Measurements from ENCODE around the gene TPI1. TPM values are rescaled to one million over a fixed set of nuclear protein-coding genes. Genes with fewer than 3 reads are reported as not detected.

The TPI1 gene
- total RNA-seq (100 to 1,000 TPM; 136 to 443 (median 295) TPM), polyA plus RNA-seq (100 to 1,000 TPM; 267 to 594 TPM)
- long read RNA-seq, donor 1, transcript TPI1-201 (7 exons, 1,763 nt), result major isoform, 1,730 of 1,878 reads
- long read RNA-seq, donor 1, partial matches to known transcripts, result 20 of 1,878 reads
- long read RNA-seq, donor 1, other reads (novel, unspliced or antisense), result 125 of 1,878 reads
- long read RNA-seq, donor 2, transcript TPI1-201 (7 exons, 1,763 nt), result major isoform, 363 of 423 reads
- long read RNA-seq, donor 2, partial matches to known transcripts, result 40 of 423 reads
- long read RNA-seq, donor 2, other reads (novel, unspliced or antisense), result 19 of 423 reads
- long read RNA-seq, donor 3, transcript TPI1-201 (7 exons, 1,763 nt), result major isoform, 622 of 650 reads
- long read RNA-seq, donor 3, partial matches to known transcripts, result 11 of 650 reads
- long read RNA-seq, donor 3, other reads (novel, unspliced or antisense), result 16 of 650 reads

DNA sequence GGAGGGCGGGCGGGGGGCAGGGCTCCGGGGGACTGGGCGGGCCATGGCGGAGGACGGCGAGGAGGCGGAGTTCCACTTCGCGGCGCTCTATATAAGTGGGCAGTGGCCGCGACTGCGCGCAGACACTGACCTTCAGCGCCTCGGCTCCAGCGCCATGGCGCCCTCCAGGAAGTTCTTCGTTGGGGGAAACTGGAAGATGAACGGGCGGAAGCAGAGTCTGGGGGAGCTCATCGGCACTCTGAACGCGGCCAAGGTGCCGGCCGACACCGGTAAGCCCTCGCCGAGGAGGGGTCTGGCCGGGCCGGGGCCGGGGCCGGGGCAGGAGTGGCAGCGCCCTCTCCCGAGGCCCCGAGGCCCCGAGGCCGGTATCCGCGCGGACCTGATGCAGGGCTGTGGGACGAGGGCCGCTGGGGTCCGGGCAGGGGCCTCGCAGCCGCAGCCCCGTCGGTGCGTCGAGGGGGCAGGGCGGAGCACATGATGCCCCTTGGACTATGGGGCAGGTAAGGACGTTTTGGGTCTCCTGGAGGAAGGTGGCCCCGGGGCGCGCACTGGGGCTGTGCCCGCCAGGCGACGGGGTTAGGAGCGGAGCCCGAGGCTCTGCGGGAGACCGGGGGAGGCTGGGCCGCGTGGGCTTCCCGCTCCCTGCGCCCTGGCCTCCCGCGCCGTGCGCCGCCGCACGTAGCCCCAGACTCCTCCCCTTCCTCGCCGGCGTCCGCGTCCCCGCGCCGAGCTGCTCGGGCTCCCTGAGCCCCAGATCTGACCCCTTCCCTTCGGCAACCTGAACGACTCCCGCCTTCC, at the start of gene TPI1:
Gene TPI1 (plus strand): TSS at position 119 of the 798 bp plus-strand sequence. CDS start 36 bp downstream, at position 155.
- H3K4me1 ChIP-seq (ENCODE audit: insufficient read depth), result no peaks in the 10 kb centered on the region
- intact Hi-C loops (cut with DNase I), result loop anchor here (5.0 to 10.0 kb wide), 2 partner anchors 97 to 100 kb away; no protein-coding TSS in a partner anchor
- no peaks in the 10 kb centered on the region for H3K36me3 ChIP-seq
- peak; percentile 87 to 91 (median 89) for DNase-seq
- H3K27me3 ChIP-seq, result no peaks in the 10 kb centered on the region
- peak within 1 kb of the TSS; percentile 73 to 90 for H3K27ac ChIP-seq
- peak; percentile 95 for TF ChIP-seq POLR2A (IDR thresholded peaks at IDR 0.05)
- TF ChIP-seq, protein P1, sequence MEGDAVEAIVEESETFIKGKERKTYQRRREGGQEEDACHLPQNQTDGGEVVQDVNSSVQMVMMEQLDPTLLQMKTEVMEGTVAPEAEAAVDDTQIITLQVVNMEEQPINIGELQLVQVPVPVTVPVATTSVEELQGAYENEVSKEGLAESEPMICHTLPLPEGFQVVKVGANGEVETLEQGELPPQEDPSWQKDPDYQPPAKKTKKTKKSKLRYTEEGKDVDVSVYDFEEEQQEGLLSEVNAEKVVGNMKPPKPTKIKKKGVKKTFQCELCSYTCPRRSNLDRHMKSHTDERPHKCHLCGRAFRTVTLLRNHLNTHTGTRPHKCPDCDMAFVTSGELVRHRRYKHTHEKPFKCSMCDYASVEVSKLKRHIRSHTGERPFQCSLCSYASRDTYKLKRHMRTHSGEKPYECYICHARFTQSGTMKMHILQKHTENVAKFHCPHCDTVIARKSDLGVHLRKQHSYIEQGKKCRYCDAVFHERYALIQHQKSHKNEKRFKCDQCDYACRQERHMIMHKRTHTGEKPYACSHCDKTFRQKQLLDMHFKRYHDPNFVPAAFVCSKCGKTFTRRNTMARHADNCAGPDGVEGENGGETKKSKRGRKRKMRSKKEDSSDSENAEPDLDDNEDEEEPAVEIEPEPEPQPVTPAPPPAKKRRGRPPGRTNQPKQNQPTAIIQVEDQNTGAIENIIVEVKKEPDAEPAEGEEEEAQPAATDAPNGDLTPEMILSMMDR (IDR thresholded peaks at IDR 0.05), result no peak
- no peaks in the 10 kb centered on the region for H3K9me3 ChIP-seq
- WGBS, 3 donors, result 0% methylated on average over 58 to 86 of the region's 86 CpGs
- H3K4me3 ChIP-seq, result peak within 1 kb of the TSS; percentile 83

DNA sequence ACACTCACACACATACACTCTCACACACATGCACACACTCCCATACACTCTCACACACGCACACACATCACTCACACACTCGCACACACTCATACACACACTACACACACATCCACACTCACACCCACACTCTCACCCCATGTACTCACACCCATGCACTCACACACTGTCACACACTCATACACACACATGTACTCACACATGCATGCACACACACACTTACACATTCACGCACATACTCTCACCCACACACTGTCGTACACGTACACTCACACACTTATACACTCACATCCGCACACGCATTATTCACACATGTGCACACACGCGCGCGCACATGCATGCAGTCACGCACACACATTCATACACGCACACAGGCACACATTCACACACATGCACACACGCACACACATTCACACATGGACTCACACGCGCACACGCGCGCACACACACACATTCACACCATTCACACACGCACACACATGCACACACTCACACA, 49.6 kb upstream of the TPI1 start:
- intact Hi-C loops (cut with DNase I), result no loop called here
- H3K4me1 ChIP-seq (ENCODE audit: insufficient read depth), result peaks cover 6% of the 10 kb centered on the region
- WGBS, 3 donors, result 77 to 81% (median 79%) methylated on average over 20 of the region's 20 CpGs
- no peaks in the 10 kb centered on the region for H3K27me3 ChIP-seq
- H3K27ac ChIP-seq, result no peak overlapping the region
- H3K9me3 ChIP-seq, result no peaks in the 10 kb centered on the region
- DNase-seq, result no peak
- no peaks in the 10 kb centered on the region for H3K36me3 ChIP-seq
- H3K4me3 ChIP-seq, result no peak overlapping the region
- TF ChIP-seq, protein P1 (IDR thresholded peaks at IDR 0.05), result no peak
- TF ChIP-seq POLR2A (IDR thresholded peaks at IDR 0.05) (no peak), EP300 (IDR thresholded peaks at IDR 0.05) (no peak)

DNA sequence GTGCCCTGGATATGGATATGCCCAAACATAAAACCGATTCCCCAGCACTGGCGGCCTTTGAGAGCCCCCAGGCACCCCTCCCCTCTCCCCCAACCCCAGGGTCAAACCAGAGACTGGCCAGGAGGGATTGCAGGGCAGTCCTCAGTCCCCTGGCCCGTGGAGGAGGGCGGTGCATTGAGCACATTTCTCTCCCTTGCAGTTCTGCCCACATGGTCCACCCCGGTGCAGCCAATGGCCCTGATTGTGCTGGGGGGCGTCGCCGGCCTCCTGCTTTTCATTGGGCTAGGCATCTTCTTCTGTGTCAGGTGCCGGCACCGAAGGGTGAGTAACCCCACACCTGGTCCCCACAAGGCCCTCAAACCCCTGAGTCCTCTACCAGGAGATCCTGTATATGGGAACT, 49.1 kb upstream of the TPI1 start:
- peak in 3 of 5 donors; percentile 52 to 72 (median 63) for DNase-seq
- Histone ChIP-seq H3K4me1 (ENCODE audit: insufficient read depth) (peaks cover 6% of the 10 kb centered on the region), H3K36me3 (no peaks in the 10 kb centered on the region), H3K9me3 (no peaks in the 10 kb centered on the region), H3K27ac (peak overlapping the region in 1 of 2 donors; percentile 59), H3K27me3 (no peaks in the 10 kb centered on the region), H3K4me3 (no peak overlapping the region)
- intact Hi-C loops (cut with DNase I), result no loop called here
- 25 to 35% (median 26%) methylated on average over 10 of the region's 10 CpGs for WGBS, 3 donors
- TF ChIP-seq POLR2A (IDR thresholded peaks at IDR 0.05), result no peak
- TF ChIP-seq, protein P1 (IDR thresholded peaks at IDR 0.05), result no peak
- no peak for TF ChIP-seq EP300 (IDR thresholded peaks at IDR 0.05)

DNA sequence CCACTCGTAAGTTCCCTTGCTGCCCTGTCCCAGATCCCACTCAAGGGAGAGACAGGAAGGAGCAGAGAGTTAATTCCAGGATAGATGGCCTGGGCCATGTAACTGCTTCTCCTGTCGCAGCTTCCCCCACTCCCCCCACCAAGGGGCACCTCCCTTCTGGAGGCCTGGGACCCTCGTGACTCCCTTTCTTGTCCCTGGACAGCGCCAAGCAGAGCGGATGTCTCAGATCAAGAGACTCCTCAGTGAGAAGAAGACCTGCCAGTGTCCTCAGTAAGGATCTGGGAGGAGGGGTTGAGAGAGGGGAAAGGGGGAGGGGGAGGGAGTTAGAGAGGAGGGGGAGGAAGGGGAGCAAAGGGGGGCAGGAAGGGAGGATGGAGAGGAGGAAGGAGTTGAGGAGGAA, 48.7 kb upstream of the TPI1 start:
- intact Hi-C loops (cut with DNase I), result no loop called here
- TF ChIP-seq EP300 (IDR thresholded peaks at IDR 0.05) (no peak), POLR2A (IDR thresholded peaks at IDR 0.05) (no peak)
- TF ChIP-seq, protein P1 (IDR thresholded peaks at IDR 0.05), result no peak

More for the DNA sequence above, 48.7 kb upstream of the TPI1 start:
- Histone ChIP-seq H3K27ac (peak overlapping the region in 1 of 2 donors; percentile 59), H3K4me3 (no peak overlapping the region), H3K27me3 (no peaks in the 10 kb centered on the region), H3K9me3 (no peaks in the 10 kb centered on the region), H3K4me1 (ENCODE audit: insufficient read depth) (peaks cover 6% of the 10 kb centered on the region), H3K36me3 (no peaks in the 10 kb centered on the region)
- no peak for DNase-seq
- 50 to 54% (median 50%) methylated on average over 5 of the region's 5 CpGs for whole genome bisulfite sequencing, 3 donors
